ENCODE measurements around the gene PRMT3. TPM values are rescaled to one million over a fixed set of nuclear protein-coding genes. Genes with fewer than 3 reads are reported as not detected.

Gene PRMT3
- total and polyA plus RNA-seq, 2 donors (not counting 1 experiment from before 2014, with no cell fraction given): 6.0 to 18.3 TPM

DNA sequence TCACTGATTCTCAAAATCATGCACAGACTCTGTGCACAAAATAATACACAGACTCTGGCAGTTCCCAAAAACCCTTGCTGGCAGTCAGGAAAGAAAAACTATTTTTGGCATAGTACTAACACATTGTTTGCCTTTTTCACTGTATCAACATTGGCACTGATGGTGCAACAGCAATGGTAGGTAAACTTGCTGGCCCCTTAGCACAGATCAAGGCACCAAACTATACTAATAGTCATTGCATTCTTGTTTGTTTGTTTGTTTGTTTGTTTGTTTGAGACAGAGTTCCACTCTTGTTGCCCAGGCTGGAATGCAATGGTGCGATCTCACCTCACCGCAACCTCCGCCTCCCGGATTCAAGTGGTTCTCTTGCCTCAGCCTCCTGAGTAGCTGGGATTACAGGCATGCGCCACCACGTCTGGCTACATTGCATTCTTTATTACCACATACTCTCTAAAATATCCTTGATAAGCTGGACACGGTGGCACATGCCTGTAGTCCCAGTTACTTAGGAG, 130.9 kb downstream of the PRMT3 start:
- no peak overlapping the region for H3K4me3 ChIP-seq (ENCODE audit: control extremely low read depth in 1 of 5, extremely low read depth in 1 of 5, insufficient read depth in 1 of 5, low read depth in 2 of 5, low read length in 4 of 5)
- H3K36me3 ChIP-seq (replicated peaks in 1 of 2; ENCODE audit: control extremely low read depth in 1 of 2, control insufficient read depth in 1 of 2, extremely low read depth in 1 of 2, insufficient read depth in 2 of 2, low read length in 1 of 2): no peaks in the 10 kb centered on the region
- no peaks in the 10 kb centered on the region for H3K4me1 ChIP-seq (ENCODE audit: control insufficient read depth in 2 of 2, insufficient read depth in 2 of 2, low read length in 2 of 2)
- H2AFZ ChIP-seq (ENCODE audit: insufficient read depth, low read depth, low read length, poor library complexity, severe bottlenecking): no peak overlapping the region
- H3K4me1 Mint-ChIP-seq: no peaks in the 10 kb centered on the region
- H3K27me3 ChIP-seq (replicated peaks in 1 of 4; ENCODE audit: control extremely low read depth in 1 of 4, control insufficient read depth in 3 of 4, insufficient read depth in 4 of 4, low read length in 3 of 4): no peaks in the 10 kb centered on the region
- TF ChIP-seq, protein P1, sequence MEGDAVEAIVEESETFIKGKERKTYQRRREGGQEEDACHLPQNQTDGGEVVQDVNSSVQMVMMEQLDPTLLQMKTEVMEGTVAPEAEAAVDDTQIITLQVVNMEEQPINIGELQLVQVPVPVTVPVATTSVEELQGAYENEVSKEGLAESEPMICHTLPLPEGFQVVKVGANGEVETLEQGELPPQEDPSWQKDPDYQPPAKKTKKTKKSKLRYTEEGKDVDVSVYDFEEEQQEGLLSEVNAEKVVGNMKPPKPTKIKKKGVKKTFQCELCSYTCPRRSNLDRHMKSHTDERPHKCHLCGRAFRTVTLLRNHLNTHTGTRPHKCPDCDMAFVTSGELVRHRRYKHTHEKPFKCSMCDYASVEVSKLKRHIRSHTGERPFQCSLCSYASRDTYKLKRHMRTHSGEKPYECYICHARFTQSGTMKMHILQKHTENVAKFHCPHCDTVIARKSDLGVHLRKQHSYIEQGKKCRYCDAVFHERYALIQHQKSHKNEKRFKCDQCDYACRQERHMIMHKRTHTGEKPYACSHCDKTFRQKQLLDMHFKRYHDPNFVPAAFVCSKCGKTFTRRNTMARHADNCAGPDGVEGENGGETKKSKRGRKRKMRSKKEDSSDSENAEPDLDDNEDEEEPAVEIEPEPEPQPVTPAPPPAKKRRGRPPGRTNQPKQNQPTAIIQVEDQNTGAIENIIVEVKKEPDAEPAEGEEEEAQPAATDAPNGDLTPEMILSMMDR (IDR thresholded peaks at IDR 0.05): no peak
- no peak for TF ChIP-seq EZH2 (IDR thresholded peaks at IDR 0.05; ENCODE audit: borderline replicate concordance, insufficient read depth, low read depth, low read length, poor library complexity, severe bottlenecking)
- H3K4me3 Mint-ChIP-seq: no peak overlapping the region
- intact Hi-C loops (cut with micrococcal nuclease): no loop called here
- H3K9me3 ChIP-seq (ENCODE audit: control extremely low read depth in 1 of 3, control insufficient read depth in 2 of 3, insufficient read depth in 1 of 3, low read length in 2 of 3): no peaks in the 10 kb centered on the region
- H3K9ac ChIP-seq (ENCODE audit: low read length): no peak overlapping the region
- 91% methylated on average over 6 of the region's 7 CpGs for WGBS (ENCODE audit: insufficient coverage)
- no peak for ATAC-seq (ENCODE audit: low read depth)
- H3K79me2 ChIP-seq (ENCODE audit: control insufficient read depth, insufficient read depth, low read length): no peaks in the 10 kb centered on the region
- H3K27ac ChIP-seq (ENCODE audit: low read length in 2 of 2): no peak overlapping the region
- no peak overlapping the region for H3K27ac Mint-ChIP-seq
- CTCF ChIA-PET: no interaction called here
- POLR2A ChIA-PET: no interaction called here
- H3K4me2 ChIP-seq (replicated peaks; ENCODE audit: low read depth, low read length, poor library complexity, severe bottlenecking): no peak overlapping the region
- no peak for DNase-seq
- H4K20me1 ChIP-seq (ENCODE audit: control insufficient read depth, insufficient read depth, low read length, poor library complexity, severe bottlenecking): no peaks in the 10 kb centered on the region
- H3K27me3 Mint-ChIP-seq: peaks cover 19% of the 10 kb centered on the region
- no peaks in the 10 kb centered on the region for H3K9me3 Mint-ChIP-seq (ENCODE audit: insufficient read depth)

DNA sequence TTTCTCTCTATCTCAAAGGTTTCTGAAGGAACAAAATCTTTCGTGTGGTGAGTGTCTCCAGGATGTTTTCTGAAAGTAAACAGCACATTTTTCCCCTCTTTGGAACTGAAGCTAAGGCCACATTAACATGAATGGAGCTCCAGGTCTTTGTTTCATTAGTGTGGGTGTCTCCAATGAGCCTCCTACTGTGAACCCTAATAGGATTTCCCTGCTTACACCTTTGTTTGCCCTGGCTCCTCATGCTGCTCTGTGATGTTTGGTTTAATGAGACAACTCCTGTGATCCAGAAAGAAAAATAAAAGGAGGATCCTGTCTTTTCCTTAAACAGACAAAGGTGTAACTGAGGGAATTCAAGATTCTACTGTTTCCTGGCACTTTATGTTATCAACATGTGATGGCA, 135.0 kb downstream of the PRMT3 start:
- no peak overlapping the region for H3K9ac ChIP-seq (ENCODE audit: low read length)
- intact Hi-C loops (cut with micrococcal nuclease): no loop called here
- H3K27me3 ChIP-seq (replicated peaks in 1 of 4; ENCODE audit: control extremely low read depth in 1 of 4, control insufficient read depth in 3 of 4, insufficient read depth in 4 of 4, low read length in 3 of 4): no peaks in the 10 kb centered on the region
- no peak for TF ChIP-seq EZH2 (IDR thresholded peaks at IDR 0.05; ENCODE audit: borderline replicate concordance, insufficient read depth, low read depth, low read length, poor library complexity, severe bottlenecking)
- TF ChIP-seq, protein P1 (IDR thresholded peaks at IDR 0.05): no peak
- no peak overlapping the region for H3K27ac ChIP-seq (ENCODE audit: low read length in 2 of 2)
- no peak overlapping the region for H3K4me2 ChIP-seq (replicated peaks; ENCODE audit: low read depth, low read length, poor library complexity, severe bottlenecking)
- CTCF ChIA-PET: no interaction called here
- Mint-ChIP-seq H3K4me1 (no peaks in the 10 kb centered on the region), H3K27me3 (peaks cover 19% of the 10 kb centered on the region), H3K27ac (no peak overlapping the region), H3K4me3 (no peak overlapping the region), H3K9me3 (ENCODE audit: insufficient read depth) (no peaks in the 10 kb centered on the region)
- H3K36me3 ChIP-seq (replicated peaks in 1 of 2; ENCODE audit: control extremely low read depth in 1 of 2, control insufficient read depth in 1 of 2, extremely low read depth in 1 of 2, insufficient read depth in 2 of 2, low read length in 1 of 2): no peaks in the 10 kb centered on the region
- ATAC-seq (ENCODE audit: low read depth) (no peak), DNase-seq (no peak)
- POLR2A ChIA-PET: no interaction called here
- H2AFZ ChIP-seq (ENCODE audit: insufficient read depth, low read depth, low read length, poor library complexity, severe bottlenecking): no peak overlapping the region
- no peaks in the 10 kb centered on the region for H3K79me2 ChIP-seq (ENCODE audit: control insufficient read depth, insufficient read depth, low read length)
- H3K9me3 ChIP-seq (ENCODE audit: control extremely low read depth in 1 of 3, control insufficient read depth in 2 of 3, insufficient read depth in 1 of 3, low read length in 2 of 3): no peaks in the 10 kb centered on the region
- no CpG with 5 or more reads among the region's 1 CpG for WGBS (ENCODE audit: insufficient coverage)
- H3K4me1 ChIP-seq (ENCODE audit: control insufficient read depth in 2 of 2, insufficient read depth in 2 of 2, low read length in 2 of 2): no peaks in the 10 kb centered on the region
- H4K20me1 ChIP-seq (ENCODE audit: control insufficient read depth, insufficient read depth, low read length, poor library complexity, severe bottlenecking): no peaks in the 10 kb centered on the region
- no peak overlapping the region for H3K4me3 ChIP-seq (ENCODE audit: control extremely low read depth in 1 of 5, extremely low read depth in 1 of 5, insufficient read depth in 1 of 5, low read depth in 2 of 5, low read length in 4 of 5)
